ENCODE measurements around the gene GPX7.

The GPX7 gene

GRCh38 chr1:52588027-52588426, 14.1 kb upstream of the GPX7 start:
- DNase-seq (ENCODE audit: low spot score) = no peak

- no peak for DNase-seq (ENCODE audit: low spot score)
These were observed 13.6 kb upstream of the GPX7 start for GRCh38 chr1:52588535-52588934.

GRCh38 chr1:52590266-52590665, 11.9 kb upstream of the GPX7 start:
- no peak for DNase-seq (ENCODE audit: low spot score)

GRCh38 chr1:52592637-52593323, 9.4 kb upstream of the GPX7 start:
- DNase-seq (ENCODE audit: low spot score) = no peak

GRCh38 chr1:52593495-52593894, 8.7 kb upstream of the GPX7 start:
- no peak for DNase-seq (ENCODE audit: low spot score)

GRCh38 chr1:52595061-52595460, 7.1 kb upstream of the GPX7 start:
- no peak for DNase-seq (ENCODE audit: low spot score)

- no peak for DNase-seq (ENCODE audit: low spot score)
These were observed 4.3 kb upstream of the GPX7 start for GRCh38 chr1:52597912-52598311.

- DNase-seq (ENCODE audit: low spot score) = no peak
These were observed 3.4 kb upstream of the GPX7 start for GRCh38 chr1:52598729-52599128.

- DNase-seq (ENCODE audit: low spot score) = no peak
These were observed 2.9 kb upstream of the GPX7 start for GRCh38 chr1:52599236-52599635.

- no peak for DNase-seq (ENCODE audit: low spot score)
These were observed 1.5 kb upstream of the GPX7 start for GRCh38 chr1:52600533-52601179.

GRCh38 chr1:52601519-52601918, 652 bp upstream of the GPX7 start:
- no peak for DNase-seq (ENCODE audit: low spot score)

GRCh38 chr1:52602856-52603600, 857 bp downstream of the GPX7 start:
- no peak for DNase-seq (ENCODE audit: low spot score)

- DNase-seq (ENCODE audit: low spot score) = no peak
These were observed 1.5 kb downstream of the GPX7 start for GRCh38 chr1:52603630-52604029.

- DNase-seq (ENCODE audit: low spot score) = no peak
These were observed 2.0 kb downstream of the GPX7 start for GRCh38 chr1:52604063-52604770.

GRCh38 chr1:52613636-52614373, 11.6 kb downstream of the GPX7 start:
- no peak for DNase-seq (ENCODE audit: low spot score)

- DNase-seq (ENCODE audit: low spot score) = no peak
These were observed 12.5 kb downstream of the GPX7 start for GRCh38 chr1:52614671-52615070.

GRCh38 chr1:52615489-52616042, 13.4 kb downstream of the GPX7 start:
- no peak for DNase-seq (ENCODE audit: low spot score)

- no peak for DNase-seq (ENCODE audit: low spot score)
These were observed 19.8 kb downstream of the GPX7 start for GRCh38 chr1:52621950-52622349.

GRCh38 chr1:52623812-52624211, 21.6 kb downstream of the GPX7 start:
- DNase-seq (ENCODE audit: low spot score) = no peak

GRCh38 chr1:52627028-52627427, 24.9 kb downstream of the GPX7 start:
- DNase-seq (ENCODE audit: low spot score) = no peak

GRCh38 chr1:52628614-52629324, 26.6 kb downstream of the GPX7 start:
- no peak for DNase-seq (ENCODE audit: low spot score)

Measured in LoVo (cell line).